Stimulated activated CD4-positive, alpha-beta T cell treated with anti-CD3 and anti-CD28 coated beads, Interleukin-15, amount 100 ng/mL, for 48 hours (primary cell): ENCODE results near the gene SERGEF.
"Not testable (repeated sequence)": the region's sequence is repeated elsewhere in the genome, so short reads cannot be mapped to it uniquely, and the experiment has no call there.

ENCODE experiments used
- DNase-seq, 2 donors: peaks; one replicate each; pipeline ENCODE4 v3.0.0-alpha.2; 2020; ENCODE audit warnings: low read depth in 2 of 2

The SERGEF gene

DNA sequence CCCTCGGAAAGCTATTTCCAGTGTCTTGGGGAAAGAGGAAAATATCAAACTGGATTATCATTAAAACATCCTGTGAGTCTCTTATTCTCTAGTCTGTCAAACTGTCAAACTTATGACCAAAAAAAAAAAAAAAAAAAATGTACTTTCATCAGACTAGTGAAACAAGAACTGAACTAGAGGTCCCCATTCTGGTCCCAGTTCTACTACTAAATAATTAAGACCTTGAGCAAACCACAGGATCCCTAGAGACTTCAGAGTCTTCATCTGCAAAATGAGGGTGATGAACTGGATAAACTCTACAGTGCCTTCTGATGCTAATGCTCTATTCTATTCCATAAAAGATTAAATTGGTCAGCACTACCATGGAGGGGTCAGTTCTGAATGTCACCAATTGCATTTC is 105.8 kb downstream of the SERGEF start:
- no peak for DNase-seq

DNA sequence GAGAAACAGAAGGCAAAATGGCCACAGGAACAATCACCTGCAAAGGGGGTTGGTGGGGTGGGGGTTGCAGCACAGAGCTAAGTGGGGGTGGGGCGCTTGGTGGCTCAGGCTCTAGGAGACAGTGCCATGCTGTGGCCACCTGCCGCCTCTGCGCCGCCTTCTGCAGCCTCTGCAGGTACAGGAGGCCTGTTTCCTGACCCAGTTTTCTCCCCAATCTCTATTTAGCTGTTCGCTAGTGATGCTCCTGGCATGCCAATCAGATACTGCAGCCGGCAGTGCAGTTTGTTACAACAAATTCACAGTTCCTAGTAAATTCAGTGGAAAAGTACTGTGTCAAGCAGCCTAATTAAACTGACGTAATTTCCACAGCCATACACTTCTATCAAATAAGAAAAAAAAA is 106.4 kb downstream of the SERGEF start:
- no peak for DNase-seq

DNA sequence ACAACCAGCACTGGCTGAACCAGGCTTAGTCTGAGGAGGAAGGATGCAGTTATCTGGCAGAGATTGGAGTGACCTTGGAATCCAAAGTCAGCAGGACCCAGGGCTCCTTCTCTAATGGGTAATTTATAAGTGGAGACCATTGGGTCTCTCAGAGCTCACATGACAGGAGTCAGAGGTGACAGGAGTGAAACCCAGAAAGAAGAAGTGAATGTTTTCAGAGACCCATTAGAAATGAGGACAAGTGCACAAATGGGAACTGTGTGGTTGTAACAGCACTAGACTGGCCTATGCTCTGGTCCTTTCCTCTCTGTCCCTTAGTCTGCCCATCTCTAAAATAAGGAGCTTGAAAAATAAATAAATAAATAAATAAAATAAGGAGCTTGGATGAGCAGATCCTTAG is 107.4 kb downstream of the SERGEF start:
- DNase-seq: no peak

DNA sequence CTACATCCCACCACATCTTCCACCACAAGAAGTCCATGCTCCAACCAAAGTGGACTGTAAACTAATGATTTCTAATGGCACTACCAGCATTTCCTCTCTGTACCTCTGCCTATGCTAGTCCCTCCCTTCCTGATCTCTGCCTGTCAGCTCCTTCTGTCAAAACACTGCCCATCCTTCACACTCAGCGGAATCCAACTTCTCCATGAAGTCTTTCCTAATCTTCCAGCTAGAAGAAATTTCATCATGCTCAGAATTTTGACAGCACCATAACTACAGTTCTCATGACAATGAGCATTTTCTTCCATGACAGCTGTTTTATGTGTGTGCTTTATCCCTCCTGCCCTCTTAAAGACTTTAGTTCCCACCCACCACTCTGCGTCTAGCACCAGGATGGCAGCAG is 111.4 kb downstream of the SERGEF start:
- no peak for DNase-seq

DNA sequence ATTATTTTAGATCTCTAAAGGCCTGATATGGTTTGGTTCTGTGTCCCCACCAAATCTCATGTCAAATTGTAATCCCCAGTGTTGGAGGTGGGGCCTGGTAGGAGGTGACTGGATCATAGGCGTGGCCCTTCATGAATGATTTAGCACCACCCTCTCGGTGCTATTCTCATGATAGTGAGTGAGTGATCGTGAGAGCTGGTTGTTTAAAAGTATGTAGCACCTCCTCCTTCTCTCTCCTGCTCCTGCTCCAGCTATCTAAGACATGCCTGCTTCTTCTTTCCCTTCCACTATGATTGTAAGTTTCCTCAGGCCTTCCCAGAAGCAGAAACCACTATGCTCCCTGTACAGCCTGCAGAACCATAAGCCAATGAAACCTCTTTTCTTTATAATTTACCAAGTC is 114.1 kb downstream of the SERGEF start:
- no peak for DNase-seq

DNA sequence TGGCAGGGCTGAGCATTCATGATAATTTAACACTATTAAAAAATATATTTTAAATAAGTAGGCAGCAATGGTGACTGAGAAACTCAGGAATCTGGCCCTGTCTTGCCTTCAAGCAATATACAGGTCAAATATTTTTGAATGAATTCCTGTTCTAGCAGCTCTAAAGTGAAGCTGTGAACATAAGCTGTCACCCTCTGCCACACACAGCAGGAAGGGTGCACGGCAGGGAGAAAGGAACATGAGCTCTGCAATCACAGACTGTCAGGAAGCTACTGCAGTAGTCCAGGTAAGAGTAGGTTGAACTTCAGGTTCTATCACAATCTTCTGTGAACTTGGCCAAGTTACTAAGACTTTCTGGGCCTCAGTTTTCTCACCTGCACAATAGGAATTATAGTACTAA is 114.8 kb downstream of the SERGEF start:
- DNase-seq: no peak

DNA sequence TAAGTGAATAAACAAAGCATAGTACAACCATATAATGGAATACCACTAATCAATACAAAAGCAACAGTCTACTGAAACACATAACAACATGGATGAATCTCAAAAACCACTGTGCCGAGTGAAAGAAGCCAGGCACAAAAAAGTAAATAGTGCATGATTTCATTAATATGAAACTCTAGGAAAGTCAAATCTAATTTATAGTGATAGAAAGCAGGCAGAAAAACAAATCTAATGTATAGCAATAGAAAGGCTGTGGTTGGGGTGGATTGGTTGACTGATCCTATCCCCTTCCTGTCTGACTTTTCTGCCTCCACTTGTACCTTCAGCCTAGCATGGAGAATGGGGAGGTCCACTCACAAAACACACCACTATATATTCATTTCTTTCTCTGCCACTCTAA is 115.4 kb downstream of the SERGEF start:
- no peak for DNase-seq

DNA sequence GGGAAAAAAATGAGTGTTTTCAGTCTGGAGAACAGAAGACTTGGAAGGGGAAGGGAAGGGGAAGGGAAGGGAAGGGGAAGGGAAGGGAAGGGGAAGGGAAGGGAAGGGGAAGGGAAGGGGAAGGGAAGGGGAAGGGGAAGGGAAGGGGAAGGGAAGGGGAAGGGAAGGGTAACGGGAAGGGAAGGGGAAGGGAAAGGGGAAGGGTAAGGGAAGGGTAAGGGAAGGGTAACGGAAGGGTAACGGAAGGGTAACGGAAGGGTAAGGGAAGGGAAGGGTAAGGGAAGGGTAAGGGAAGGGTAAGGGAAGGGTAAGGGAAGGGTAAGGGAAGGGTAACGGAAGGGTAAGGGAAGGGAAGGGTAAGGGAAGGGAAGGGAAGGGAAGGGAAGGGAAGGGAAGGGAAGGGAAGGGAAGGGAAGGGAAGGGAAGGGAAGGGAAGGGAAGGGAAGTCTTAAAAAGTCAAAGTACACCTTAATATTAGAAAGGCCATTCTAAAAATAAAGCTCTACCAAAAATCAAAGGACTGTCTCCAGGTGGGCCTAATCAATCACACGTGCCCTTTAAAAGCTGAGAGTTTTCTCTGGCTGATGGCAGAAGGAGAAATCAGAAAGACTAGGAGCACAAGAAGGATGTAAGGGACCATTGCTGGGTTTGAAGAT is 116.2 kb downstream of the SERGEF start:
- DNase-seq: not testable (repeated sequence)

DNA sequence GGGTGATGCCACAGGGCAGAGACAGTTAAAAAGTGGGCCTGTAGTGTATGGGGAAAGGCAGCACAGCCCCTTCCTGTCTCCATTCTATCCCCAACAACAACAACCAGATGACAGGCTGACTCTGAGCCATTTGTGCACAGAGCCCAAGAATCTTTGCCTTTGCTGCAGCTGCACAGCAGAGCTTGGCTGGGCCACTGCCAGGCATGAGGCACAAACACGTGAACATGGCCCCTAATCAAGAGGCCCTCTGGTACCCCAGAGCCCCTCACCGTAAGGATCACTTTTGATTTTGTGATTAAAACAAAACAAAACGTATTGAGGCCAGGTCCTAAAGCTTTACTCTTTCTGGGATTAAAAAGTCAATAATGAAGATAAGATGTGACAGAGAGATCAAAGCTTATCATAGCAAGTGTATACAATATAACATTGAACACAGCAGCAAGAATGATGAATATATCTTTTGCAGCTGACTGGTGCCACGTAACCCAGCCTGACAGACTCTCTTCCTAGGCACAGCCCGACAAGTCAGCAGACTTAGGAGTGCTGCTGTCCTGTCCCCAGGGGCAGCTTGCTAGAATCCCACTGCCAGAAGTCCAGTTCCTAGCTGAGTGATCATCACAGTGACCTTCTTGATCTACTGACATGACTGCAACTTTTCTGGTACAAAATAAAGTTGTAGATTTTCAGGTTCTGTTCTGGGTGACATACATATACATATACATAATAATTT is 117.8 kb downstream of the SERGEF start:
- DNase-seq: no peak

DNA sequence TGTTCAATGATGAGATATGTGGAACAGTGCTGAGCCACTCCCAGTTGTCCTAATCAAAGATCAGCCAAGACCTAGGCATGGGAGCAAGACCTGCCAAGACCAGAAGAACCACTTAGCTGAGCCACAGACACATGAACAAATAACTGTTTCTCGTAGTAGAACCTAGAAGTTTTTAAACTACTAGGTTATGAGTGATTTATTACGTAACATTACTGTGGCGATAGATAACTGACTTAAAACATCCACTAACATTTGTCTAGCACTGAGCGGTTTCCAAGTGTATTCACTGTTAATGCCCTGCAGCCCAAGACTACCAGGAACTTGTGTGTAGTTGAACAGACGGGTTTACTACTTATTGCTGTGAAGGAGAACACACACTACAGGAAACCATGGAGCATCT is 120.4 kb downstream of the SERGEF start:
- DNase-seq: no peak

DNA sequence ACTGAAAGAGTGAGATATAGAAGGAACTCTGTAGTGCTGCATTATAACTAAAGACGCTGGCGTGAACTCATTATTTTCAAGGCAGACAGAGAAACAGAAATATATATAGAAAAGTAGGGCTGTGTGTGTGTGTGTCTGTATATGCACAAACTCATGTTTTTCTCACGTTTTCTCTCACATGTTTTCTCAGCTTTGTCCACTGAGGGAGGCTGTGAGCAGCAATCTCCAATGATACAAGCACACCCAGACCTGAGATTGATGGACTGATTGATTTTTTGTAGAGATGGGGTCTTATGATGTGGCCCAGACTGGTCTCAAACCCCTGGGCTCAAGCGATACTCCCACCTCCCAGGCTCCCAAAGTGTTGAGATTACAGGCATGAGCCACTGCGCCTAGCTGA is 122.5 kb downstream of the SERGEF start:
- no peak for DNase-seq

DNA sequence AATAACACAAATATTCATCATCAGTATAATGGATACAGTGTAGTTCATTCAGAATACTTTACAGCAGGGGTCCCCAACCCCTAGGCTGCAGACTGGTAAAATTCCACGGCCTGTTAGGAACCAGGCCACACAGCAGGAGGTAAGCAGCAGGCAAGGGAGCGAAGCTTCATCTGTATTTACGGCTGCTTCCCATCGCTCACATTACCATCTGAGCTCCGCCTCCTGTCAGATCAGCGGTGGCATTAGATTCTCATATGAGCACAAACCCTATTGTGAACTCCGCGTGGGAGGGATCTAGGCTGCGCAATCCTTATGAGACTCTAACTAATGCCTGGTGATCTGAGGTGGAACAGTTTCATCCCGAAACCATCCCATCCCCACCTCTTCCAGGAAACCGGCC is 125.1 kb downstream of the SERGEF start:
- DNase-seq: no peak

DNA sequence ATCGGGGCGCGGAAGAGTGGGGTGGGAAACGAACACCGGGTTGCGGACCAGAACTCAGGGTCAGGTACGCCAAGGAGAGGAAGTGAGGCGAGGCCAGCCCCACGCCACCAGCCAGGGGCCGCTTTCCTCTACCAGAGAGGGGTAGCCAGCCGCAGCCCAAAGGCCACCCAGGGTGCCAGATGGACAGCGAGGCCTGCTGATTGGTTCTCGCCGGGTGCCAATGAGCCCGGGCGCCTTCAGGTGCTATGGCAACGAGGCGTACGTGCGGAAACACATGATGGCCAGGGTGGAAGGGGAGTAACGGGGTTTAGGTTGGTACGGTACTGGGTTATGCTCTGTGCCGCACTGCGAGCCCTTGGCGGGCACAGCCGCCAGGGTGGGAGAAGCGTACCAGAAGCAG is 128.9 kb downstream of the SERGEF start:
- DNase-seq: no peak

DNA sequence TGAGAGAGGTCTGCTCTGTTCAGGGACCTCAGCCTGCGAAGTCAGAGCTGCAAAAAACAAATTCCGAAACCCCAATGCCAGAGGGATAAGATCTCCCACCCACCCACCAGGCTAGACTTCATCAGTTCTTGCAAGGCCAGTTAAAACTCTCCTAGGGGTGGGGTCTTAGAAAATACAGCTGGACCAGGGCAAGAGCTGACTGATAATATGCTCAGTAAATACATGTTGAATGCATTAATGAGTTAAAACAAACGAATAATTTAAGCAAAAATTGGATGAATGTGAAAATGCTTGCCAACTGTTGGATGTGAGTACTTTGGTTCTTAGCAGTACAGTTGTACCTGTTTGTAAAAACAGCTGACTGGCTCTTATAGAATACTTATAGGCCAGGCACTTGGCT is 129.8 kb downstream of the SERGEF start:
- no peak for DNase-seq

DNA sequence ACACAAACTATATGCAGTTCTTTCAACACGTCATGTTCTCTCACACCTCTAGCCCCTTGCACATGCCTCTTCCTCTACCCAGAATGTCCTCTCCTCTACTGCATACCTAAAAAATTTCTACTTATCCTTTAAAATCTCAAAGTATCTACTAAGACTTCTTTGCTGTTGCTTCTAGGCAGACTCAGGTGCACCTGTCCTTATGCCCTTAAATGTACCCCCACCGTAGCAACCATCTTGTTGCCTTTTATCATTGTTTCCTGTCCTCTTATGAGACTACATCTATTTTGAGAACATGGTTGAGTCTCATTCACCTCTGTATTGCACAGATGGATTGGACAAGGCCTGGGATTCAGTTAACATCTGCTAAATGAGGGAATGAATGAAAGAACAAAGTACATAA is 134.1 kb downstream of the SERGEF start:
- DNase-seq: no peak

DNA sequence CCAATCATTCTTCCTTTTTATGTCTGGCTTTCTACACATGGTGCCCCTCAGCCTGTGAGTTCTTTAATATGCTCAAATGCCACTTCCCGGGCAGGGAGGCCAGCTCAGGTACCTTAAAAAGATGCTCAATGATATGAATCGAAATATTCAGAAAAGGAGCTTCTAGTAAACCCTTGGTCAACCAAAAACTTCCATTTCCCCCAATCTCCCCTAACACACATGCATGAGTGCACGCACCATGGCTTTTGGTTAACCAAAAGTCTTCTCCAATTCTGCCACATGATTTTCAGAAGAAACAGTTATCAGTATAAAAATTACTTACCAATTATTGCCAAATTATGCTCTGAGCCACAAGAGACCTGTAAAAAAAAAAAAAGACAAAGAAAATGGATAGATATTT is 135.0 kb downstream of the SERGEF start:
- no peak for DNase-seq

DNA sequence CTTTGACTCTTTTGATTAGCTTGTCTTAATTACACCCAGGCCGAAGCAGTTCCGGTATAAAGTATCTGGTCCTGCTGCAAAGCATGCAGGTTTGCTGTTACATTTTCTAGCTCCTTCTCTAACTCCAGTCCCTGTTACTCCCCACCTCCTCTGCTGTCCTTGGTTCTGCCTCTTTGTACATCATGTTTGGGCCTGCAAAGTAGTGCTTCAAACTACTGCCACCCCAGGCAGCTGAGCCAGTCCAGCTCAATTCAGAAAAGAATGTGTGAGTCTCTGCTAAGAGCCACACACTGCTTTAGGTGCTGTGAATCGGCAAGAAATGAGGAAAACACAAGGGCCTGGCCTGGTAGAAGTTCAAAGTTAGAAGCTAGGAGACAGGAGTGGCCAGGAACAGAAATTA is 136.0 kb downstream of the SERGEF start:
- no peak for DNase-seq

DNA sequence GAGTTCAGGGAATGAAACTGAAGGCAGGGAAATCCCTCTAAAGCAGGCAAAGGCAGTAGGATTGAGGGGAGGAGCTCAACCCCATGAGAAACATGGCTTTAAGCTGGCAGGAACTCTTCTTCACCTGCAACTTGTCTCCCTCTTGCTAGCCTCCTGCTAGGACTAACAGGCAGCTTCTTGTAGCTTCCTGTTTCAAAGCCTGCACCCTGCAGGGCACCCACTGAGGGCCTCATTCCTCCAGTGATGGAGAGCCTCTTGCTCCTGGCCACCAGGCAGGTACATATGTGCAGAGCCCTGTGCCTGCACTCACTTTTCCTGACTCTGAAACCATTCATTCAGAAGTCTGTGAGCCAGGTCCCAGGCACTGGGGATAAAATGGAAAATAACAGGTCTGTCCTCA is 137.0 kb downstream of the SERGEF start:
- no peak for DNase-seq

DNA sequence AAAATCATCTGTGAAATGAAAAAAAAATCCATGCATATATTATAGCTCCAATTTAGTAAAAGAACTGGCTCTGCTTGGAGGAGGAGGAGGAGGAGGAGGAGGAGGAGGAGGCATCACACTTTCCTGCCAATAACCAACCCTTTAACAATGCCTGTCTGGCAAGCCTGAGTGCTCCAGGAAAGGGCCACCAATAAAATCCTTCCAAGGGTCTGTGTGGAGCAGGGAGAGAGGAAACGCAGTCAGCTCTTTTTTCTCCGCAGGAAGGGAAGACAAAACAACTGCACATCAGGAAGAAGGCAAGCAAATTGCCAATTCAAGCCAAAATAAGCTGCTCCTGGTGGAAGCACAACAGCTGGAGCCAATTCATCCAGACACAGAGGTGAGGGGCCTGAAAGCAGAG is 139.3 kb downstream of the SERGEF start:
- DNase-seq: no peak

DNA sequence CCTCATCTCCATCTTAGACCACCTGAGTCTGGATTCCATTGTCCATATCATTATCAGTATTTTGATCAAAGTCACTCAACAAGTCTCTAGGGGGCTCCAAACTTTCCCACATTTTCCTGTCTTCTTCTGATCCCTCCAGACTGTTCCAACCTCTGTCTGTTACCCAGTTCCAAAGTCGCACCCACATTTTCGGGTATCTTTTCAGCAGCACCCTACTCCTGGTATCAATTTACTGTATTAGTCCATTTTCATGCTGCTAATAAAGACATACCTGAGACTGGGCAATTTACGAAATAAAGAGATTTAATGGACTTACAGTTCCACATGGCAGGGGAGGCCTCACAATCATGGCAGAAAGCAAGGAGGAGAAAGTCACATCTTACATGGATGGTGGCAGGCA is 144.4 kb downstream of the SERGEF start:
- DNase-seq: not testable (repeated sequence)

DNA sequence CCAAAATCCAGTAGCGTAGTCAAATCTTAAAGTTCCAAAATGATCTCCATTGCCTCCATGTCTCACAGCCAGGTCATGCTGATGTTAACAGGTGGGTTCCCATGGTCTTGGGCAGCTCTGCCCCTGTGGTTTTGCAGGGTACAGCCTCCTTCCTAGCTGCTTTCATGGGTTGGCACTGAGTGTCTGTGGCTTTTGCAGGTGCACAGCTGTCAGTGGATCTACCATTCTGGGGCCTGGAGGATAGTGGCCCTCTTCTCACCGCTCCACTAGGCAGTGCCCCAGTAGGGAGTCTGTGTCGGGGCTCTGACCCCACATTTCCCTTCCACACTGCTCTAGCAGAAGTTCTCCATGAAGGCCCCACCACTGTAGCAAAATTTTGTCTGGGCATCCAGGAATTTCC is 145.5 kb downstream of the SERGEF start:
- DNase-seq: no peak

DNA sequence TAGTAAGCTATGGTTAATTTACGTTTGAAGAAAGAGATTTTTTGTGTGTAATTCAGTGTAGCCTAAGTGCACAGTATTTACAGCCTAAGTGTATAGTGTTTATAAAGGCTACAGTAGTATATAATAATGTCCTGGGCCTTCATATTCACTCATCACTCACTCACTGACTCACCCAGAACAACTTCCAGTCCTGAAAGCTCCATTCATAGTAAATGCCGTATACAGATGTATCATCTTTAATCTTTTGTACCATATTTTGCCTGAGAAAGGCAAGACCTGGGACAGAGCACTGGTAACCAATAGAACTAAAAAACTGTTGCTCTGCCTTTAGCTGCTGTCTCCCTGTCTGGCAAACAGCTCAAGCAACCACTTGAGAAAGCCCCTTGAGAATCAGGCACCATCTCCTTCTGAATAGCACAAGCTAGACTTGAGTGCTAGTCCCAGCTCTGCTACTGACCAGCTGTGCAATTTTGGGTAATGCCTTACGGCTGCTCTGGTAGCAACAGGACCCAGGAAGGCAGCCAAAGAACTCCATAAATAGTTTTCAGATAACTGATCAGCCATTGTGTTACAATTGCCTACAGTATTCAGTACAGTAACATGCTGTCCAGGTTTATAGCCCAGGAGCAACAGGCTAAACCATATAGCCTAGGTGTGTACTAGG is 146.9 kb downstream of the SERGEF start:
- DNase-seq: no peak

DNA sequence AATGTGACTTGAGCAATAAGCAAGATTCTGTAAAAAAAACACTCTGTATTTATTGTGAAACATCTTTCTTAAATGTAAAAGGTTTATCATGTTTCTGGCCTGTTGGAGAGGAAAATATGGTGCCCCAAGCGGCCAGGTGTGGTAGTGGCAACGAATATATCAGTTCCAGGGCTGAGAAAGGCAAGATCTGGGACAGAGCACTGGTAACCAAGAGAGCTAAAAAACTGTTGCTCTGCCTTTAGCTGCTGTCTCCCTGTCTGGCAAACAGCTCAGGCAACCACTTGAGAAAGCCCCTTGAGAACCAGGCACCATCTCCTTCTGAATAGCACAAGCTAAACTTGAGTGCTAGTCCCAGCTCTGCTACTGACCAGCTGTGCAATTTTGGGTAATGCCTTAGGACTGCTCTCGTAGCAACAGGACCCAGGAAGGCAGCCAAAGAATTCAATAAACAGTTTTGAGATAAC is 148.3 kb downstream of the SERGEF start:
- no peak for DNase-seq
